KG1 (cell line): Measurements from ENCODE around the gene FBXO10.
"Not testable (repeated sequence)": the region's sequence is repeated elsewhere in the genome, so short reads cannot be mapped to it uniquely, and the experiment has no call there.

Experiments
- DNase-seq: peaks from one replicate; lab custom pipeline; 2025; lab: John Stamatoyannopoulos, UW

The FBXO10 gene, protein sequence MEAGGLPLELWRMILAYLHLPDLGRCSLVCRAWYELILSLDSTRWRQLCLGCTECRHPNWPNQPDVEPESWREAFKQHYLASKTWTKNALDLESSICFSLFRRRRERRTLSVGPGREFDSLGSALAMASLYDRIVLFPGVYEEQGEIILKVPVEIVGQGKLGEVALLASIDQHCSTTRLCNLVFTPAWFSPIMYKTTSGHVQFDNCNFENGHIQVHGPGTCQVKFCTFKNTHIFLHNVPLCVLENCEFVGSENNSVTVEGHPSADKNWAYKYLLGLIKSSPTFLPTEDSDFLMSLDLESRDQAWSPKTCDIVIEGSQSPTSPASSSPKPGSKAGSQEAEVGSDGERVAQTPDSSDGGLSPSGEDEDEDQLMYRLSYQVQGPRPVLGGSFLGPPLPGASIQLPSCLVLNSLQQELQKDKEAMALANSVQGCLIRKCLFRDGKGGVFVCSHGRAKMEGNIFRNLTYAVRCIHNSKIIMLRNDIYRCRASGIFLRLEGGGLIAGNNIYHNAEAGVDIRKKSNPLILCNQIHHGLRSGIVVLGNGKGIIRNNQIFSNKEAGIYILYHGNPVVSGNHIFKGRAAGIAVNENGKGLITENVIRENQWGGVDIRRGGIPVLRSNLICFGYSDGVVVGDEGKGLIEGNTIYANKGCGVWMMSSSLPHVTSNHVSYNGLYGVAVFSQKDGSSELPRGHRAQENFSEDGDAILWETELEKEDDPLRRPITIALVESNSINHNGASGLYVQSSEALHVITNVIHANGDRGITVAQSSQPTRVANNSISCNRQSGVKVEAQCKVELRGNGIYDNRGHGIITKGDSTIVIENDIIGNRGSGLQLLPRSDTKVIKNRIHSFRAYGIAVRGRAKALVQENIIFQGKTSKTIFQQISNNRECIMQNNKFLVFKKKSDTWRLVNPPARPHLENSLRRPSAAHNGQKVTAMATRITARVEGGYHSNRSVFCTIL

GRCh38 chr9:37575921-37576721, at the start of gene FBXO10:
TSS of gene FBXO10 (minus strand) at chr9:37576380. CDS start at chr9:37541768, 34,612 bp downstream.
- DNase-seq, result no peak

GRCh38 chr9:37625758-37626147, 49.6 kb upstream of the FBXO10 start:
- no peak for DNase-seq

DNA sequence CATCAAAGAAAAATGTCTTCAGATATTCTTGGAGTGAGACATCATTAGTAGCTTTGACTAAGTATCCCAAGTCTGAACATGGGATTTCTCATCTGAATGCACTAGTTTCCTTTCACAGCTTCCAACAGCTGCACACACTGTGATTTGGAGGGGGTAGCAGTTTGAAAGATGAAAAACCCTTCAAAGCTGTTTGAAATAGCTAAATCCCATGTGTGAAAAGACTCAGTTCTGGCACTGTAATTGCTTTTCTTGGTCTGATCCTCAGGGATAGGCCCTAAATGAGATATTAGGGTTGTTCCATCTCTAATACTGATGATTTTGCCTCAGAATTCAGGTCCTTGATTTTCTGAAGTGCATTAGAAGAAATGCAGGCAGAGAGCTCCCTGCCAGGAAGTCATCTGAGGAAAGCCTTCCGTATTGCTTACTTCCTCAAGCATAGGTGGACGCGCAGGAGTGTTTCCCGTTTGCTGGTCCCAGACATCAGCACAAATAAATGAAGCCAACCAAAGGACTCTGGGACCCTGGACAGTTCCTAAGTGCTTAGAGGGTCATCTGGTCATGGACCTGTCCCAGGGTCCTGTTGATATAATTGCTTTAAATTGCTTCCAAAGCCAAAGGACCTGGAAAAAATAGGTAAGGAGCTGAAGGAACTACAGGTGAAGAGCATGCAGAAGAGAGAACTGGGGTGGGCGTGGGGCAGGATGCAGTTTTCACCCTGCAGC, 49.0 kb upstream of the FBXO10 start:
- DNase-seq, result no peak

DNA sequence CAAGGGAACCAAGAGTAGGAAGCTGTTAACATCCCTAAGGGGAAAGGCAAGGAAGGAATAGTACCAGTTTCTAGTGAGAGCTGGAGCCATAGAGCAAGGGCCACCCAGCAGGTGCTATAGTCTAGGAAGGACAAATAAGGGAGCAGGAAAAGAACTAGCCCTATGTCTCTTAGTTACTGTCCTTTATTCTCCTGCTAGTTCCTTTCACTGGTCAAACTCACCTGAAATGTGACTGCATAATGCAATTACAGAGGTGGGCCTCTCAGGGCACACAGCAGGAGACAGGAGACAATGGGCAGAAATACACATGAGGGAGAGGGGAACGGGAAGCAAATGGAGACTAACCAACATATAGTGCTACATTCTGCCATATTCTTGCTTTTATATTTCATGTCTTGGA, 47.9 kb upstream of the FBXO10 start:
- no peak for DNase-seq

- DNase-seq, result no peak
Observed at GRCh38 chr9:37623267-37623666, 47.1 kb upstream of the FBXO10 start.

GRCh38 chr9:37622462-37622861, 46.3 kb upstream of the FBXO10 start:
- no peak for DNase-seq

- DNase-seq, result no peak
Observed at GRCh38 chr9:37621273-37622121, 45.3 kb upstream of the FBXO10 start.

DNA sequence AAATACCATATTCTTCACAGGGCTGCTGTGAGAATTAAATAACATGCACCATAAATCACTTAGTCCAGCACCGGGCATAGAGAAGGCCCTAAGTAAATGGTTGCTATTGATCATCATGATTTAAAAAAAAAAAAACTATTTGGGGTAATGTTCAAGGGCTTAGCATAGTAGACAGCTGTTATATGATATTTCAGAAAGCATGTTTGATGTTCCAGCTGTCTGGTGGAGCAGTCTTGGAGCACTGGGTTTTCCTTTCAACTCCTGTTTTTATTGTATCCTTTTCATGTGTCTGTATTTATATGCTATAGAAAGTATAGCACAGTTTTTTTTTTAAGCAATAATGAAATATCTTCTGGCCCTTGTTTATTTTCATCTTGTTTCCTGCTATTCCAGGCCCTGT, 44.2 kb upstream of the FBXO10 start:
- no peak for DNase-seq

DNA sequence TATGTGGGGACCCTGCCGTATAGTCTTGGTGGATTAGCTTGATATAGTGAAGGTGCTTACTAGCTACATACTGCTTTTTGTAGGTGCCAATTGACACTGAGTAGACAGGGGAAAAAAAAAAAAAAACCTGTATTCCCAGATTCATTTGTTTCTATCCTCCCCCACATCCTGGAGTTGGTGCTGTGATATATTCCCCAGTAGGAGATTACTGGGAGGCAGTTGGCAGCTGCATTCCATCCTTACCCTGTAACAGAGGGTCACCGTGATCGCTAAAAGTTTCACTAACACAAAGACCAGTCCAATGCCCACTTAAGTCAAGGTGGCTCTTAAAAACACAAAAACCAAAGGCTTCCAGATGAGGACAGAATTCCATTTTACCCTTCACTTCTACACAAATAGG, 43.6 kb upstream of the FBXO10 start:
- no peak for DNase-seq

- no peak for DNase-seq
Observed at GRCh38 chr9:37618817-37619216, 42.6 kb upstream of the FBXO10 start.

DNA sequence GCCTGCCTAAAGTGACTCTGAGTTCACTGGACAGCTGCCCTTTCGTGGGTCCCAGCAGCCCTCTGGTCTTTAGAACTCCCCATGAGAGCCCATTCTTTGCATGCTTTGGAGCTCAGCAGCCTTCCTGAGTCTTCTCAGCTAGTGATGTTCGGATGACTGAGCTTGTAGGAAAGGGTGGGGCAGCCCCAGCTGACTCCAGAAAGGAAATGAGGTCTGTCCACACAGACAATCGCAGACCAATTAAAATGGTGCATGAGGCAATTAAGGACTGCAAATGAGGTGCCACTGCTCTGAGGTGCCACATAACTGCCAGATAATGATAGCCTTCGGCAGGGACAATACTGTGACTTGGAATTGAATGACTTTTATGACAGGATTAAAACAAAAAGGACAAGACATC, 41.7 kb upstream of the FBXO10 start:
- DNase-seq, result no peak

DNA sequence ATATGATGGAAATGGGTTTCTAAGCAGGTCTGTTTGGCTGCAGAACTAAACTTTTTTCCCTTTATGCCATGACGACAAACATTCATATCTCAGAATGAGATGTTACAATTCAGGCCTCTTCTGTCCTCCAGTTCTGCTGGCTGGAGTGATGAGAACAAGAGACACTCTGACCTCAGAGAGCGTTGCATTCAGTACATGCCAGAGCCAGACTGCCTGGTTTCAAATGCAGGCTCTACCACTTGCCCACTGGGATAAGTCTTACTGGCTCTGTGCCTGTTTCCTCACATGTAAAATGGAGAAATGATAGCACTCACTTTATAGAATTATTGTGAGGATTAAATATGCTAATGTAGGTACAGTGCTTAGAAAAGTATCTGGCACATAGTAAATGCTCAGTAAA, 41.0 kb upstream of the FBXO10 start:
- DNase-seq, result no peak

DNA sequence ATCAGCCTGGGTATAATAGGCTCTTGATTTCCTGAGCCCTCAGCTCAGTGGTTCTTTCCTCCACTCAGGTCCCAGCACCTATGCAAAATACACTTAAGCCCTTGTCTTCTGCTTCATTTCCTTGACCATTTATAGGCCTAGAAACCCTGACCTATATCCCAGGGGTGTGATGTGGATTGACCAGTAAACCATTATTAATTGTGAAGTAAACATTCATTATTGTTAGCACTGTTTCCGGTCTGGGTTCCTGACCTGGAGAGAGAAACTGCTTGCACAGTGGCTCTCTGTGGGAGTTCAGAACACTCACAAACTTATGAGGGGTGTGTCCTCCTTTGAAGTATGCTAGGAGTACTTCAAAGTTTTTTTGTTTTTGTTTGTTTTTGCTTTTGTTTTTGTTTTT, 35.8 kb upstream of the FBXO10 start:
- DNase-seq, result no peak

GRCh38 chr9:37611014-37611413, 34.8 kb upstream of the FBXO10 start:
- DNase-seq, result no peak

DNA sequence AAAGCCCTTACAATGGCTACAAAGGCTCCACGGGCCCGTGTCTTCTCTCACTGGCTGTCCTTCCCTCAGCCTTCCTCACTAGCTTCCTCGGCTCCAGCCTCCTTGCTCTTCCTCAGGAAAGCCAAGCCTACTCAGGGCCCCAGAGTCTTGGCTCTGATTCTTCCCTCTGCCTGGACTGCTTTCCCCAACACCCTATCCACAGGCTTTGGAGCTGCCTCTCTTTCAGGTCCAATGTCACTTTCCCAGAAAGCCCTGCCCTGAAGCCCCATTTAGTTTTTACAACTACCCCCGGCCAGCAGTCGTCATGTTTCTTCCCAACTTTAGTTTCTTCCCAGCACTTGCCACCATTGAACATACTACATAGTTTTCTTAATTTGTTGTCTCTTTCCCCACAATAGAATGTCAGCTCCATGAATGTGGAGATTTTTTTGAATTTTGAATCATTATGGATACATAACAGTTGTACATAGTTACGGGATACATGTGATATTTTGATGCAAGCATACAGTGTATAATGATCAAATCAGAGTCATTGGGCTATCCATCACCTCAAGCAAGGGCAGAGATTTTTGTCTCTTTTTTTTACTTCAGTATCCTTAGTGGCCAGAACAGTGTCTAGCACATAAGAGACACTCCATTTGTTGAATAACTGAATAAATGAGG, 33.7 kb upstream of the FBXO10 start:
- no peak for DNase-seq

GRCh38 chr9:37608250-37608649, 32.1 kb upstream of the FBXO10 start:
- no peak for DNase-seq

DNA sequence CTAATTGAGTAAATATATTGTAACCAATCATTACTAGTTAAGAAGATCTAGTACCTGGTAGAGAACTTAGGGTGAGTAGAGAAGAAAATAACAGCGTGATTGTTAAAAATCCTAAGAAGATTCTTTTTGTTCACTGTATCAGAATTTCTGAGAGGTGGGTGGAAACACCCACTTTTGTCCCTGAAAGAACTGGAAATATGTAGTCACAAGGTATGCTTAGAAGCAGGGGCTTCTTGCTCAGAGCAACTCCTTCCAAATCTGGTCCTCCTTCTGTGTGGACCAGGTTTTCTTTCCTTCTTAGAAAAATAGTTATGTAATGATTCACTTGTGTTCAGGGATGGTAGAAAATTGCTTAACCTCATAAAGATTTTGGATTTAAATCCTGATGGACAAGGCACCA, 28.1 kb upstream of the FBXO10 start:
- no peak for DNase-seq

GRCh38 chr9:37602817-37603216, 26.6 kb upstream of the FBXO10 start:
- no peak for DNase-seq

GRCh38 chr9:37602061-37602460, 25.9 kb upstream of the FBXO10 start:
- not testable (repeated sequence) for DNase-seq

DNA sequence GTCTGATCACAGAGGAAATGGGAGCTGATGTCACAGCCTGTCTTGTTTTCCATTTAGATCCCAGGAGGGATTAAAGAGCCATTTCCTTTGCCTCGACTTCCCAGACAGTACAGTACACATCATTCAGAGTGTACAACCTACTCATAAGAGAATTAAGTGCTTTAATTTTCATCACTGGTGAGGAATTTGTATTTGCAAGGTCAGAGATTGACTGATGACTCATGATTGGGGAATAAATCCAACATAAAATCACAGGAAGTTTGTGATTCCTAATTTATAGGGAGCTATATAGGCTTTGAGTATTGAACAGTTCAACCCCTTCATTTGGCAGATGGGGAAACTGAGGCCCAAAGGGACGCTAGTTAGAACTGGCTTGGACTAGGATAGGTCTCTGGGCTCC, 20.3 kb upstream of the FBXO10 start:
- no peak for DNase-seq
